ENCODE results near the gene BEAN1. TPM values are rescaled to one million over a fixed set of nuclear protein-coding genes. Genes with fewer than 3 reads are reported as not detected.

Gene BEAN1
- polyA plus RNA-seq, 1 donor from 2014 or later: 0.16 TPM

DNA sequence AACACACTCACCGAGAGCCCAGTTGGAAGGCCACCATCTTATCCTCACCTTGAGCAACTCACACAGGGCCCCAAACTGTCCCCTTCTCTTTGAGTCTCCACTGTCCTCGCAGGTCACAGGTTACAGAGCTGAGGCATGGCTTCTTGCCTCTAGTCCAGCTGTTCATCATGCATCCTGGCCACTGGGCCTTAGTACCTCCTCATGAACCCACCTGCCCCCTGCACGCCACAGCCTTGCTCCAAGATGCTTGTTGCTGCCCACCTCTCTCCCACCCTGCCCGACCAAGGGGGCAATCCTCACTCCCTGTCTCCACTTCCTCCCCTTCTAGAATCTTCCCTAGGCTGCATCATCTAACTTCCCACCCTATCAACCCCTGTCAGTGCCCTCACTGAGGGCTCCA is 43.5 kb upstream of the BEAN1 start:
- H2AFZ ChIP-seq (ENCODE audit: low read depth, low read length): no peak overlapping the region
- no peak overlapping the region for H3K4me2 ChIP-seq (ENCODE audit: low read length)
- no peaks in the 10 kb centered on the region for H3K9me3 ChIP-seq (ENCODE audit: low read length)
- no peak overlapping the region for H3K9ac ChIP-seq (ENCODE audit: low read length)
- no peak overlapping the region for H3K27ac ChIP-seq (ENCODE audit: low read length)
- H4K20me1 ChIP-seq (ENCODE audit: insufficient read depth): no peaks in the 10 kb centered on the region
- H3K9me2 ChIP-seq (ENCODE audit: insufficient read depth, low read length): no peaks in the 10 kb centered on the region
- TF ChIP-seq EZH2 (IDR thresholded peaks at IDR 0.05; ENCODE audit: borderline replicate concordance, insufficient read depth, low read length, poor library complexity, severe bottlenecking): no peak
- no peak for TF ChIP-seq POLR2AphosphoS5 (IDR thresholded peaks at IDR 0.05)
- TF ChIP-seq EP300 (conservative IDR thresholded peaks at IDR 0.05; ENCODE audit: poor library complexity, severe bottlenecking): no peak
- no peaks in the 10 kb centered on the region for H3K36me3 ChIP-seq (ENCODE audit: insufficient read depth, low read length)
- no peaks in the 10 kb centered on the region for H3K79me2 ChIP-seq (replicated peaks; ENCODE audit: insufficient read depth, low read length)
- no peaks in the 10 kb centered on the region for H3F3A ChIP-seq (ENCODE audit: insufficient read depth, low read length, poor library complexity, severe bottlenecking)
- no peaks in the 10 kb centered on the region for H3K27me3 ChIP-seq (ENCODE audit: insufficient read depth, low read depth, low read length)
- no peak overlapping the region for H3K4me3 ChIP-seq (ENCODE audit: low read length)

DNA sequence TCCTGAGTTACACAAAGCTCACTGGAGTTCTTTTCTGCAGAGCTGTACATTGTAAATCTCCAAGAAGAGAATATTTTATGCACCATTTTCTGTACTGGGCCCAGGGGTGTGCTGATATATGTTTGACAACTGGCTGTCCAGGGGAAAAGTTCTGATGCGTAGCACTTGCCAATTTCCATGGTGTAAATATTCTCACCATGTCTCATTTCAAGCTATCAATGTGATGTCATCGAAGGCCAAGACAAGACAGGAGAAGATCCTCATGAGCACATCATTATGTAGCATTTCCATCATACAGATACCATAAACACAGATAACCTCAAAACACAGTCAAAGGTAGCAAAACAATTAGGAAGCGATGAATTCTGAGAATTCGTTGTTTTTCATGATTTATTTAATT is 41.7 kb upstream of the BEAN1 start:
- TF ChIP-seq EP300 (conservative IDR thresholded peaks at IDR 0.05; ENCODE audit: poor library complexity, severe bottlenecking): no peak
- TF ChIP-seq TAF1 (IDR thresholded peaks at IDR 0.05; ENCODE audit: low read depth): no peak
- no peak for TF ChIP-seq RAD21 (conservative IDR thresholded peaks at IDR 0.05)
- TF ChIP-seq, protein P1, sequence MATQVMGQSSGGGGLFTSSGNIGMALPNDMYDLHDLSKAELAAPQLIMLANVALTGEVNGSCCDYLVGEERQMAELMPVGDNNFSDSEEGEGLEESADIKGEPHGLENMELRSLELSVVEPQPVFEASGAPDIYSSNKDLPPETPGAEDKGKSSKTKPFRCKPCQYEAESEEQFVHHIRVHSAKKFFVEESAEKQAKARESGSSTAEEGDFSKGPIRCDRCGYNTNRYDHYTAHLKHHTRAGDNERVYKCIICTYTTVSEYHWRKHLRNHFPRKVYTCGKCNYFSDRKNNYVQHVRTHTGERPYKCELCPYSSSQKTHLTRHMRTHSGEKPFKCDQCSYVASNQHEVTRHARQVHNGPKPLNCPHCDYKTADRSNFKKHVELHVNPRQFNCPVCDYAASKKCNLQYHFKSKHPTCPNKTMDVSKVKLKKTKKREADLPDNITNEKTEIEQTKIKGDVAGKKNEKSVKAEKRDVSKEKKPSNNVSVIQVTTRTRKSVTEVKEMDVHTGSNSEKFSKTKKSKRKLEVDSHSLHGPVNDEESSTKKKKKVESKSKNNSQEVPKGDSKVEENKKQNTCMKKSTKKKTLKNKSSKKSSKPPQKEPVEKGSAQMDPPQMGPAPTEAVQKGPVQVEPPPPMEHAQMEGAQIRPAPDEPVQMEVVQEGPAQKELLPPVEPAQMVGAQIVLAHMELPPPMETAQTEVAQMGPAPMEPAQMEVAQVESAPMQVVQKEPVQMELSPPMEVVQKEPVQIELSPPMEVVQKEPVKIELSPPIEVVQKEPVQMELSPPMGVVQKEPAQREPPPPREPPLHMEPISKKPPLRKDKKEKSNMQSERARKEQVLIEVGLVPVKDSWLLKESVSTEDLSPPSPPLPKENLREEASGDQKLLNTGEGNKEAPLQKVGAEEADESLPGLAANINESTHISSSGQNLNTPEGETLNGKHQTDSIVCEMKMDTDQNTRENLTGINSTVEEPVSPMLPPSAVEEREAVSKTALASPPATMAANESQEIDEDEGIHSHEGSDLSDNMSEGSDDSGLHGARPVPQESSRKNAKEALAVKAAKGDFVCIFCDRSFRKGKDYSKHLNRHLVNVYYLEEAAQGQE (IDR thresholded peaks at IDR 0.05; ENCODE audit: borderline replicate concordance): no peak
- TF ChIP-seq CTCF (IDR thresholded peaks at IDR 0.05; ENCODE audit: poor library complexity, severe bottlenecking): no peak
- no peak for TF ChIP-seq EZH2 (IDR thresholded peaks at IDR 0.05; ENCODE audit: borderline replicate concordance, insufficient read depth, low read length, poor library complexity, severe bottlenecking)
- TF ChIP-seq POLR2AphosphoS5 (IDR thresholded peaks at IDR 0.05): no peak
- no peak overlapping the region for H3K4me2 ChIP-seq (ENCODE audit: low read length)
- H3K36me3 ChIP-seq (ENCODE audit: insufficient read depth, low read length): no peaks in the 10 kb centered on the region
- H3K9me2 ChIP-seq (ENCODE audit: insufficient read depth, low read length): no peaks in the 10 kb centered on the region
- no peak overlapping the region for H3K9ac ChIP-seq (ENCODE audit: low read length)
- no peaks in the 10 kb centered on the region for H3K27me3 ChIP-seq (ENCODE audit: insufficient read depth, low read depth, low read length)
- H3F3A ChIP-seq (ENCODE audit: insufficient read depth, low read length, poor library complexity, severe bottlenecking): no peaks in the 10 kb centered on the region
- H3K27ac ChIP-seq (ENCODE audit: low read length): no peak overlapping the region
- H3K79me2 ChIP-seq (replicated peaks; ENCODE audit: insufficient read depth, low read length): no peaks in the 10 kb centered on the region
- H3K4me3 ChIP-seq (ENCODE audit: low read length): no peak overlapping the region
- no peaks in the 10 kb centered on the region for H4K20me1 ChIP-seq (ENCODE audit: insufficient read depth)
- no peak overlapping the region for H2AFZ ChIP-seq (ENCODE audit: low read depth, low read length)
- H3K9me3 ChIP-seq (ENCODE audit: low read length): no peaks in the 10 kb centered on the region
